Measurements from ENCODE around the gene ARHGAP26.

The ARHGAP26 gene

DNA sequence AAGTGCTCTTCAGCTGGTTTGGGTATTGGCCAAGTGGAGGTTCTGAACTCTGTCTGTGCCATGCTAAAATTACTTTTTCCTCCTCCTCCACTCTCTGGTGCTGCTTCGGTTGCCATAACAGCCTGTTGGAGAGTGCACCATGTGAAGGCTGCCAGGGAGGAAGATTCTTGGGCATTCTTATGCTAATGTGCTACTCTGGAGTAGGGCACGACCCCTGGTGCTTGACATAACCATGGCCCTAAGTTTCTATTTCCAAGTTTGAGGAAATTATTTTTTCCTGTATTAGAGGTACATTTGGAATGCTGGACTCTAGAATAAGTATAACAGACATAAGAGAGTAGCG, 111.6 kb downstream of the ARHGAP26 start:
- H3K4me1 ChIP-seq (ENCODE audit: control insufficient read depth in 2 of 2, insufficient read depth in 2 of 2, low read length in 2 of 2) = no peaks in the 10 kb centered on the region
- no peaks in the 10 kb centered on the region for H3K9me3 ChIP-seq (ENCODE audit: control insufficient read depth in 2 of 2, low read length in 2 of 2)
- no peak overlapping the region for H3K4me3 ChIP-seq (ENCODE audit: low read length in 2 of 2)
- H3K27me3 ChIP-seq (ENCODE audit: control insufficient read depth in 2 of 2, insufficient read depth in 2 of 2, low read length in 2 of 2) = no peaks in the 10 kb centered on the region
- H3K27ac ChIP-seq (ENCODE audit: low read depth in 2 of 2, low read length in 2 of 2) = no peak overlapping the region
- no peak overlapping the region for H3K9ac ChIP-seq (ENCODE audit: low read depth in 1 of 2, low read length in 2 of 2)
- H3K36me3 ChIP-seq (ENCODE audit: control insufficient read depth in 2 of 2, insufficient read depth in 2 of 2, low read length in 2 of 2) = peaks cover 13 to 19% of the 10 kb centered on the region in 2 donors

DNA sequence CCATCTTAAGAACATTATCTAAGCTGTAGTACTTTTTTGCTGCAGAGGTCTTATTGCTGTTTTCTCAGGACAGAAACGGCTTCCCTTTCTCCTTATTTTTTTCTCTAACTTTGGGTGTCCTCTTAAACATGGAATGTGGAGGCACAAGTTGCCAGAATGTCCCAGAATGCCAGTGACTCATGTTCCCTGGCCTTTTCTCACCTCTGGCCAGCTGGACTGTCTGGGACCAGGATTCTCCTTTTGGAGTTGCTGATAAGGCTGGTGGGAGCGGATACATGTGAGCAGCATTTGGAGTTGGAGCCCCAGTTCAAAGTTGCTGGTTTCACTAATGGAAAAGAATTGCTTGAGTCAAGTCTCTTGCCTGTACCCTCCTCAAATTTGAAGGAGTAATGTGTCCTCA, 112.8 kb downstream of the ARHGAP26 start:
- Histone ChIP-seq H3K4me1 (ENCODE audit: control insufficient read depth in 2 of 2, insufficient read depth in 2 of 2, low read length in 2 of 2) (no peaks in the 10 kb centered on the region), H3K27ac (ENCODE audit: low read depth in 2 of 2, low read length in 2 of 2) (no peak overlapping the region), H3K9me3 (ENCODE audit: control insufficient read depth in 2 of 2, low read length in 2 of 2) (no peaks in the 10 kb centered on the region), H3K27me3 (ENCODE audit: control insufficient read depth in 2 of 2, insufficient read depth in 2 of 2, low read length in 2 of 2) (no peaks in the 10 kb centered on the region), H3K9ac (ENCODE audit: low read depth in 1 of 2, low read length in 2 of 2) (no peak overlapping the region), H3K4me3 (ENCODE audit: low read length in 2 of 2) (no peak overlapping the region), H3K36me3 (ENCODE audit: control insufficient read depth in 2 of 2, insufficient read depth in 2 of 2, low read length in 2 of 2) (peaks cover 13 to 19% of the 10 kb centered on the region in 2 donors)

DNA sequence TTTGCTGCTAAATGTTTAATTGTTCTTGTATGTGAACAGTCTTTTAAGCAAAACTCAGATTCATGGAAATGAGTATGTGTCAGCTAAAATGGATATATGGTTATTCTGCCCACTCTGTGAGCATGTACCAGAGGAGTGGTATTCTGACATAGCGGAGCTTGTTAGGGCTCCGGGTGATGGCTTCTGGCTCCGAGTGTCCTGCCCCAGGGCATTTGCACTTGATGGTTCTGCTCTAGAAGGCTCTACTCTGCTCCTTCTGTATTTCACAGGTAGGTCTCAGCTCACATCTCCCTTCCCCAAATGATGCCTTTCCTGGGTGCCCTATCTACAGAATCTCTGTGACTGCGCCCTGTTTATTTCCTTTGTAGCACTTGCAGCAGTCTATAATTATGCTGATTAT, 113.3 kb downstream of the ARHGAP26 start:
- Histone ChIP-seq H3K4me3 (ENCODE audit: low read length in 2 of 2) (no peak overlapping the region), H3K36me3 (ENCODE audit: control insufficient read depth in 2 of 2, insufficient read depth in 2 of 2, low read length in 2 of 2) (peaks cover 13 to 19% of the 10 kb centered on the region in 2 donors), H3K4me1 (ENCODE audit: control insufficient read depth in 2 of 2, insufficient read depth in 2 of 2, low read length in 2 of 2) (no peaks in the 10 kb centered on the region)

DNA sequence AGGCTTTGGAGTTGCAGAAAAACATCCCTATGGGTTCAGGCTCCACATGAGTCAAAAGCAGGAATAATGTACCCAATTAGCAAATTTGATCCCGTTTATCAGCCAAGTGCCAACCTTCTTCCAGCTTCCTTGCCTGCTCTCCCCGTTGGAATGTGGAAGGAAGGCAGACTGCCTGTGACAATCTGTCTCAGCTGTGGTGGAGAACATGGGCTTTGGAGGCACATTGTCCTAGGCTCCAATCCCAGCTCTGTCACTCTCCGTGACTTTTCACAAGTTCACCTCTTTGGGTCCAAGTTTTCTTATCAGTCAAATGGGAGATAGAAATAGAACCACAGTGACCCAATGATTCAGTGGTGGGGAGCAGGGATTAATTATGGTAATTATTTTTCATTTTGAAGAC, 113.9 kb downstream of the ARHGAP26 start:
- Histone ChIP-seq H3K27ac (ENCODE audit: low read depth in 2 of 2, low read length in 2 of 2) (no peak overlapping the region), H3K9me3 (ENCODE audit: control insufficient read depth in 2 of 2, low read length in 2 of 2) (no peaks in the 10 kb centered on the region), H3K4me1 (ENCODE audit: control insufficient read depth in 2 of 2, insufficient read depth in 2 of 2, low read length in 2 of 2) (no peaks in the 10 kb centered on the region)

More for the DNA sequence above, 113.3 kb downstream of the ARHGAP26 start:
- H3K9ac ChIP-seq (ENCODE audit: low read depth in 1 of 2, low read length in 2 of 2) = no peak overlapping the region
- H3K9me3 ChIP-seq (ENCODE audit: control insufficient read depth in 2 of 2, low read length in 2 of 2) = no peaks in the 10 kb centered on the region
- no peak overlapping the region for H3K27ac ChIP-seq (ENCODE audit: low read depth in 2 of 2, low read length in 2 of 2)
- no peaks in the 10 kb centered on the region for H3K27me3 ChIP-seq (ENCODE audit: control insufficient read depth in 2 of 2, insufficient read depth in 2 of 2, low read length in 2 of 2)

DNA sequence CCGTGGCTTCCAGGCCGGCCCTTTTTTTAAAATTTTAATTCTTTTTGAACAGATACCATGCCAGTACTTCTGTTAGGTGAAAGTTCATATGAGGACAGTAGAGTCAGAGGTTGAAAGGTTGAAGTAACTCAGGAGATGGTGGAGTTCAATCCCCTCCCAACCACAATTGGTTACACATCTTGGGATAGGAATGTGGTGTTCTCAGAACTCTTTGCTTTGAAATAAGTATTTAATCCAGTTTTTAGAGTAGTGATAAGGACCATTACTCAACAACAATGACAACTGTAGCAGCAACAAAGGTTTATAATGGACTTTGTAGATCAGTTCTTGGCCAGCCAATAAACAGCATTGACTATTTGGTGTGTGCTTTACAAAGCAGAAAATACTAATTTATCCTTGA, 116.0 kb downstream of the ARHGAP26 start:
- Histone ChIP-seq H3K4me1 (ENCODE audit: control insufficient read depth in 2 of 2, insufficient read depth in 2 of 2, low read length in 2 of 2) (no peaks in the 10 kb centered on the region), H3K36me3 (ENCODE audit: control insufficient read depth in 2 of 2, insufficient read depth in 2 of 2, low read length in 2 of 2) (peaks cover 10 to 22% of the 10 kb centered on the region in 2 donors), H3K9ac (ENCODE audit: low read depth in 1 of 2, low read length in 2 of 2) (no peak overlapping the region), H3K27me3 (ENCODE audit: control insufficient read depth in 2 of 2, insufficient read depth in 2 of 2, low read length in 2 of 2) (no peaks in the 10 kb centered on the region), H3K27ac (ENCODE audit: low read depth in 2 of 2, low read length in 2 of 2) (no peak overlapping the region), H3K4me3 (ENCODE audit: low read length in 2 of 2) (no peak overlapping the region), H3K9me3 (ENCODE audit: control insufficient read depth in 2 of 2, low read length in 2 of 2) (no peaks in the 10 kb centered on the region)

More for the DNA sequence above, 113.9 kb downstream of the ARHGAP26 start:
- H3K9ac ChIP-seq (ENCODE audit: low read depth in 1 of 2, low read length in 2 of 2) = no peak overlapping the region
- peaks cover 13 to 19% of the 10 kb centered on the region in 2 donors for H3K36me3 ChIP-seq (ENCODE audit: control insufficient read depth in 2 of 2, insufficient read depth in 2 of 2, low read length in 2 of 2)
- H3K27me3 ChIP-seq (ENCODE audit: control insufficient read depth in 2 of 2, insufficient read depth in 2 of 2, low read length in 2 of 2) = no peaks in the 10 kb centered on the region
- H3K4me3 ChIP-seq (ENCODE audit: low read length in 2 of 2) = no peak overlapping the region

DNA sequence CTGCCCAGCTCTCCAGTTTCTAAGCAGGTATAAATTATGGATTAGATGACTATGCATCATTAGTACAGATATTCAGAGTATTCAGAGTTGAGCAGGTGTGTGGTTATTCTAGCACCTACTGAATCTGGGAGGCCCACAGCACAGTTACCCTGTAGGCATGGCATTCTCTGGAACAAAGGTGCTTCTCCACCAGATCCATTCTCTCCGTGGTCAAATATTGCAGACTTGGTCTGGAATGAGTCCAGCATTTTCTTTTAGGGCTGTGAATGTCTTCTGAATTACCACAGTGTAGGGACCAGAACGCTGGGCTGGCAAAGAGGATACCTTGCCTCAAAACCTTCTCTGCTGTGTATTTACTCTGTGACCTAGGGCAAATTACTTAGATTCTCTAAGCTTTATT, 116.8 kb downstream of the ARHGAP26 start:
- no peak overlapping the region for H3K27ac ChIP-seq (ENCODE audit: low read depth in 2 of 2, low read length in 2 of 2)
- H3K9ac ChIP-seq (ENCODE audit: low read depth in 1 of 2, low read length in 2 of 2) = no peak overlapping the region
- H3K4me1 ChIP-seq (ENCODE audit: control insufficient read depth in 2 of 2, insufficient read depth in 2 of 2, low read length in 2 of 2) = no peaks in the 10 kb centered on the region
- no peaks in the 10 kb centered on the region for H3K27me3 ChIP-seq (ENCODE audit: control insufficient read depth in 2 of 2, insufficient read depth in 2 of 2, low read length in 2 of 2)
- H3K36me3 ChIP-seq (ENCODE audit: control insufficient read depth in 2 of 2, insufficient read depth in 2 of 2, low read length in 2 of 2) = peaks cover 7 to 22% of the 10 kb centered on the region in 2 donors
- no peak overlapping the region for H3K4me3 ChIP-seq (ENCODE audit: low read length in 2 of 2)
- H3K9me3 ChIP-seq (ENCODE audit: control insufficient read depth in 2 of 2, low read length in 2 of 2) = no peaks in the 10 kb centered on the region

DNA sequence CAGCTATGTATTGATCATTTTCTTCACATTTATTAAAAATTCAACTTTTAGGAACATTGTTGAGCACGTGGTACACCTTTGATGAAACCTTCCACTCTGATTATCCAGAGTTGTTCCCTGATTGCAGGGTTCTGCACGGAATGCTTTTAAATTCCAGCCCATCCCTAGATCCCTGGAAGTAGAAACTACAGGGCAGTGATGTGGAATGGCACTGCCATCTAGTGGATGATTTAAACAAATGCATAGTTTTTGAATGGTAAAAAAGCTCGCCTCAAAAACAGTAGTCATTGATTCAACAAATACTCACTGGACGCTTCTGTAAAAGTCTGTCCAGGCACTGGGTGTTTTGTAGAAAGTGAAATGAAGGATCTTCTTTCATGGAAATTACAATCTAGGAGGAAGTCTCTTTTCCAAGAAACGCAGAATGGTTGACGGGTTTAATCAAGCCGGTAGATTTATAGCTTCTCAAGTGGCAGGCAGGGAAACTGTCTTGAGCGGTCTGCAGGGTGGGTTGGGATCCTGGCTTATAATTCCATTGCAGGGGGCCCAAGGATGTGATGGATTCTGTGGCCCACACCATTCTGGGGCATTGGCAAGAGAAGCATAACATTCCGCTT, 118.4 kb downstream of the ARHGAP26 start:
- no peak overlapping the region for H3K27ac ChIP-seq (ENCODE audit: low read depth in 2 of 2, low read length in 2 of 2)
- no peaks in the 10 kb centered on the region for H3K27me3 ChIP-seq (ENCODE audit: control insufficient read depth in 2 of 2, insufficient read depth in 2 of 2, low read length in 2 of 2)
- H3K9me3 ChIP-seq (ENCODE audit: control insufficient read depth in 2 of 2, low read length in 2 of 2) = no peaks in the 10 kb centered on the region
- peaks cover 2 to 10% of the 10 kb centered on the region in 2 donors for H3K36me3 ChIP-seq (ENCODE audit: control insufficient read depth in 2 of 2, insufficient read depth in 2 of 2, low read length in 2 of 2)
- H3K9ac ChIP-seq (ENCODE audit: low read depth in 1 of 2, low read length in 2 of 2) = no peak overlapping the region
- H3K4me3 ChIP-seq (ENCODE audit: low read length in 2 of 2) = no peak overlapping the region
- H3K4me1 ChIP-seq (ENCODE audit: control insufficient read depth in 2 of 2, insufficient read depth in 2 of 2, low read length in 2 of 2) = no peaks in the 10 kb centered on the region

DNA sequence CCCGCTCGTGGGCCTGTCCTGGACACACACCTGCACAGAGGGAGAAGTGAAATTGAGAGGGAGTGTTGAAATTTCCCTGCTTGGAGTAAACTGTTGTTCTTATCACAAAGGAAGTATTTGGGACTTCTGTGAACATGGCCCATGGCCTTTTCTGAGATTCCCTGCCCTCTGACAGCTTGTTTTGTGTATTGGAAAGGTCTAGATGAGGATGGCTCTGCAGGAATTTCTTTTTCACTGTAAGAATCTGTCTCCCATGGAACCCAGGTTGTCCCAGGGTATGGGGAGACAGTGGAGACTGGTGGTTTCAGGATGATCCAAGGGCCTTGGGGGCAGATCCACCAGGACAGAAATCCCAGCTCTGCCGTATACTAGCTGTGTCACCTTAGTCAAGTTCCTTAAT, 121.8 kb downstream of the ARHGAP26 start:
- H3K9me3 ChIP-seq (ENCODE audit: control insufficient read depth in 2 of 2, low read length in 2 of 2) = no peaks in the 10 kb centered on the region

DNA sequence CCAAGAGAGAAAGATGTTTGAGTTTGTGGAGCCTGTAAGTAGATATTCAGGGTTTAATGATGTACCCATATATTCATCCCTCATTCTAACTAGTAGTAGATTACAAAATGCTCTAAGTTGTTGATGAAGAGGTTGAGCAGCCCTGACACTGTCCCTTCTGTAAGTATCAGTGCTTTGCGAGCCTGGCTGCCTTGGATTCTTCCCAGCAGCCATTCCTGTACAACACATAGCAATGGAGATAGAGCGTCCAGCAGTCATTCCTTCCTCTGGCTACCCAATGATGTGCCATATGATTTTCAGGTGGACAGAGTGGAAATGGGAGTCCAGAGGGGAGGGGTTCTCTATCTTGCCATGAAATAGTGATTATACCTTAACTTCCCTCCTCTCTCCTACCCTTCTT, 124.1 kb downstream of the ARHGAP26 start:
- H3K27me3 ChIP-seq (ENCODE audit: control insufficient read depth in 2 of 2, insufficient read depth in 2 of 2, low read length in 2 of 2) = no peaks in the 10 kb centered on the region
- H3K4me3 ChIP-seq (ENCODE audit: low read length in 2 of 2) = no peak overlapping the region
- no peaks in the 10 kb centered on the region for H3K9me3 ChIP-seq (ENCODE audit: control insufficient read depth in 2 of 2, low read length in 2 of 2)
- no peaks in the 10 kb centered on the region for H3K4me1 ChIP-seq (ENCODE audit: control insufficient read depth in 2 of 2, insufficient read depth in 2 of 2, low read length in 2 of 2)
- no peak overlapping the region for H3K27ac ChIP-seq (ENCODE audit: low read depth in 2 of 2, low read length in 2 of 2)
- peaks cover 20 to 28% of the 10 kb centered on the region in 2 donors for H3K36me3 ChIP-seq (ENCODE audit: control insufficient read depth in 2 of 2, insufficient read depth in 2 of 2, low read length in 2 of 2)
- H3K9ac ChIP-seq (ENCODE audit: low read depth in 1 of 2, low read length in 2 of 2) = no peak overlapping the region

More for the DNA sequence above, 121.8 kb downstream of the ARHGAP26 start:
- H3K36me3 ChIP-seq (ENCODE audit: control insufficient read depth in 2 of 2, insufficient read depth in 2 of 2, low read length in 2 of 2) = peaks cover 14 to 15% of the 10 kb centered on the region in 2 donors
- no peaks in the 10 kb centered on the region for H3K27me3 ChIP-seq (ENCODE audit: control insufficient read depth in 2 of 2, insufficient read depth in 2 of 2, low read length in 2 of 2)
- H3K27ac ChIP-seq (ENCODE audit: low read depth in 2 of 2, low read length in 2 of 2) = no peak overlapping the region
- no peaks in the 10 kb centered on the region for H3K4me1 ChIP-seq (ENCODE audit: control insufficient read depth in 2 of 2, insufficient read depth in 2 of 2, low read length in 2 of 2)
- H3K9ac ChIP-seq (ENCODE audit: low read depth in 1 of 2, low read length in 2 of 2) = no peak overlapping the region
- no peak overlapping the region for H3K4me3 ChIP-seq (ENCODE audit: low read length in 2 of 2)

DNA sequence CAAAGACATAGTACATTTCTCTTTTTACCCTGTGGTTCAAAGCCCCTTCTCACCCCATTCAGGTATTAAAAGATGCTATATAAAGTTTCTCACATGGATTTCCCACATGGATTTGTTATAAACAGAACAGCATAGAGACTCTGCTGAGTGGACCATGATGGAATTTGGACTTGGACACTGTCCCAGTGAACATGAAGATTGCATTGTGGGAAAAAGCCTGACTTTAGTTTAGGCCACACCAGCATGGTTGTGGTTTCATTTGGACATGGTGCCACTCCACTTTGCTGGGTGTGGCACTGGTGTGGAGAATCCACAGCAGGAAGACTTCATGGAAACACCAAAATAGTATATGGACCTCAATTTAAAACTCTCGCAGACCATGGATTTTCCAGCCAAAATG, 124.6 kb downstream of the ARHGAP26 start:
- H3K27ac ChIP-seq (ENCODE audit: low read depth in 2 of 2, low read length in 2 of 2) = no peak overlapping the region
- H3K27me3 ChIP-seq (ENCODE audit: control insufficient read depth in 2 of 2, insufficient read depth in 2 of 2, low read length in 2 of 2) = no peaks in the 10 kb centered on the region
- no peaks in the 10 kb centered on the region for H3K4me1 ChIP-seq (ENCODE audit: control insufficient read depth in 2 of 2, insufficient read depth in 2 of 2, low read length in 2 of 2)
- H3K9ac ChIP-seq (ENCODE audit: low read depth in 1 of 2, low read length in 2 of 2) = no peak overlapping the region
- H3K9me3 ChIP-seq (ENCODE audit: control insufficient read depth in 2 of 2, low read length in 2 of 2) = no peaks in the 10 kb centered on the region
- no peak overlapping the region for H3K4me3 ChIP-seq (ENCODE audit: low read length in 2 of 2)
- peaks cover 20 to 28% of the 10 kb centered on the region in 2 donors for H3K36me3 ChIP-seq (ENCODE audit: control insufficient read depth in 2 of 2, insufficient read depth in 2 of 2, low read length in 2 of 2)

All from mucosa of rectum (tissue), 2 donors.